GM18520 (cell line): ENCODE measurements around the gene BCL2L14.
"Not testable (repeated sequence)": the region's sequence is repeated elsewhere in the genome, so short reads cannot be mapped to it uniquely, and the experiment has no call there.

Experiments used
- ATAC-seq: cut with Tn5 transposase; IDR thresholded peaks from one replicate; pipeline ENCODE4 v1.9.1; 2021; ENCODE audit not compliant: unreplicated experiment

Gene BCL2L14

GRCh38 chr12:12107678-12108077, 36.9 kb downstream of the BCL2L14 start:
- ATAC-seq = no peak

GRCh38 chr12:12108441-12109058, 37.8 kb downstream of the BCL2L14 start:
- no peak for ATAC-seq

- ATAC-seq = not testable (repeated sequence)
Measured at GRCh38 chr12:12110923-12111555, 40.3 kb downstream of the BCL2L14 start.

GRCh38 chr12:12115514-12115913, 44.8 kb downstream of the BCL2L14 start:
- ATAC-seq = no peak

- no peak for ATAC-seq
Measured at GRCh38 chr12:12116677-12117076, 45.9 kb downstream of the BCL2L14 start.

- ATAC-seq = no peak
Measured at GRCh38 chr12:12121061-12121460, 50.3 kb downstream of the BCL2L14 start.

- no peak for ATAC-seq
Measured at GRCh38 chr12:12123036-12123604, 52.4 kb downstream of the BCL2L14 start.

GRCh38 chr12:12126551-12126950, 55.8 kb downstream of the BCL2L14 start:
- ATAC-seq = no peak

- ATAC-seq = no peak
Measured at GRCh38 chr12:12127304-12127703, 56.6 kb downstream of the BCL2L14 start.

- ATAC-seq = no peak
Measured at GRCh38 chr12:12128670-12129069, 57.9 kb downstream of the BCL2L14 start.

GRCh38 chr12:12133259-12133658, 62.5 kb downstream of the BCL2L14 start:
- no peak for ATAC-seq

GRCh38 chr12:12133785-12134184, 63.0 kb downstream of the BCL2L14 start:
- no peak for ATAC-seq

- ATAC-seq = no peak
Measured at GRCh38 chr12:12138203-12139154, 67.7 kb downstream of the BCL2L14 start.

GRCh38 chr12:12141000-12141399, 70.3 kb downstream of the BCL2L14 start:
- ATAC-seq = no peak

- ATAC-seq = not testable (repeated sequence)
Measured at GRCh38 chr12:12144531-12144930, 73.8 kb downstream of the BCL2L14 start.

GRCh38 chr12:12147111-12147510, 76.4 kb downstream of the BCL2L14 start:
- no peak for ATAC-seq
